GM12878 (cell line): Measurements from ENCODE around the gene CRYZL1. TPM values are rescaled to one million over a fixed set of nuclear protein-coding genes. Genes with fewer than 3 reads are reported as not detected.

ENCODE experiments used
- ATAC-seq: fragments of 200-7000 bp; cut with Tn5 transposase; 3 replicates; pipeline ENCODE4 v1.9.1; 2020; ENCODE audit warnings: mild to moderate bottlenecking, moderate library complexity
- BruUV-seq: library from RNA; stranded (reverse); fragments of 400-500 nt; replicated peaks from 2 replicates; lab custom pipeline; 2021; lab: Mats Ljungman, UMichigan
- CTCF ChIA-PET: fragments of 300-600 bp; sonication (Branson Sonifier 250); formaldehyde crosslinking; extraction: SDS; loops from one replicate; lab custom pipeline; 2021; ENCODE audit warnings: inconsistent platforms; lab: Yijun Ruan, JAX
- POLR2A ChIA-PET: fragments of 350-600 bp; formaldehyde crosslinking; extraction: SDS; loops from one replicate; lab custom pipeline; 2021; ENCODE audit warnings: inconsistent platforms; lab: Charles Lee
- RAD21 ChIA-PET: fragments of 300-600 bp; sonication (Branson Sonifier 250); formaldehyde crosslinking; loops from one replicate; lab custom pipeline; 2023; ENCODE audit warnings: antibody characterized with exemption; ENCODE audit not compliant: unreplicated experiment; lab: Charles Lee
- SMC1A ChIA-PET: fragments of 300-600 bp; sonication (Branson Sonifier 250); formaldehyde crosslinking; loops from one replicate; lab custom pipeline; 2023; ENCODE audit not compliant: unreplicated experiment, uncharacterized antibody; lab: Charles Lee
- DNase-seq: peaks from one replicate; pipeline ENCODE4 v3.0.0-alpha.2; 2011; ENCODE audit warnings: low read depth, low spot score
- FAIRE-seq: peaks from 3 replicates; lab custom pipeline; 2011; peaks lifted over from hg19 to GRCh38; lab: Jason Lieb, UNC
- H2AFZ ChIP-seq: 2 replicates; pipeline ENCODE4 v1.6.0; 2011; ENCODE audit warnings: low read depth, low read length, control low read depth; ENCODE audit not compliant: control insufficient read depth
- H3K27ac ChIP-seq: 2 replicates; pipeline ENCODE4 v1.5.1; 2011; ENCODE audit warnings: control low read depth; ENCODE audit not compliant: control insufficient read depth, insufficient read depth
- H3K27me3 ChIP-seq, 2 experiments: replicated peaks in 1 of 2; 2 replicates each; pipeline versions ENCODE4 v1.6.0 to v1.6.1; 2011; ENCODE audit warnings: low read length in 1 of 2; ENCODE audit not compliant: control insufficient read depth in 2 of 2, insufficient read depth in 2 of 2
- H3K36me3 ChIP-seq, 2 experiments: 2 replicates each; pipeline ENCODE4 v1.5.1; 2011; ENCODE audit warnings: low read length in 1 of 2; ENCODE audit not compliant: control insufficient read depth in 2 of 2, insufficient read depth in 2 of 2
- H3K4me1 ChIP-seq: 2 replicates; pipeline ENCODE4 v1.6.1; 2011; ENCODE audit warnings: mild to moderate bottlenecking, low read length, moderate library complexity, mixed read lengths; ENCODE audit not compliant: control insufficient read depth, insufficient read depth
- H3K4me2 ChIP-seq: 2 replicates; pipeline ENCODE4 v1.6.0; 2011; ENCODE audit warnings: control low read depth; ENCODE audit not compliant: control insufficient read depth, insufficient read depth
- H3K4me3 ChIP-seq: fragments of 200-600 bp; sonication (generic); 2 replicates; pipeline ENCODE4 v1.5.1; 2016
- H3K79me2 ChIP-seq: 2 replicates; pipeline ENCODE4 v1.6.0; 2011; ENCODE audit warnings: low read length; ENCODE audit not compliant: control insufficient read depth, insufficient read depth
- H3K9ac ChIP-seq: 2 replicates; pipeline ENCODE4 v1.8.0; 2011; ENCODE audit warnings: low read length, control low read depth, mixed read lengths; ENCODE audit not compliant: control insufficient read depth, insufficient read depth
- H3K9me3 ChIP-seq: replicated peaks from 3 replicates; pipeline ENCODE4 v1.5.1; 2011; ENCODE audit warnings: mild to moderate bottlenecking, low read length; ENCODE audit not compliant: control insufficient read depth, insufficient read depth
- H4K20me1 ChIP-seq: 2 replicates; pipeline ENCODE4 v1.6.0; 2011; ENCODE audit not compliant: control insufficient read depth, insufficient read depth
- CREB1 ChIP-seq: IDR thresholded peaks from 2 replicates; pipeline ENCODE4 v1.6.1; 2012; ENCODE audit warnings: low read depth, mild to moderate bottlenecking, inconsistent platforms
- WGBS: methylation state at CpG from one replicate; pipeline ENCODE4 v1.1.6; 2016; ENCODE audit warnings: low lambda C conversion rate; ENCODE audit not compliant: insufficient replicate concordance, insufficient coverage; ENCODE audit errors: missing lambda C conversion rate; 5-methylcytosine and 5-hydroxymethylcytosine counted together
- in situ Hi-C: fragments of 300-500 bp; cut with MboI; formaldehyde crosslinking; loops from 9 replicates; pipeline ENCODE4 v1.14.3; 2018; ENCODE audit warnings: mixed read lengths
- intact Hi-C: fragments of 100-400 bp; cut with micrococcal nuclease; formaldehyde crosslinking; loops from one replicate; pipeline ENCODE4 v1.14.2; 2022; ENCODE audit not compliant: unreplicated experiment
- polyA plus RNA-seq, 11 experiments: library from polyadenylated mRNA; depleted of rRNA in 4 of 11; unstranded in 6 of 11; stranded (reverse) in 5 of 11; fragments of >200 nt; fragmentation: Nextera tagmentation in 4 of 11; fragmentation: Illumina TruSeq in 1 of 11; extraction: Ambion mirVana in 4 of 11; extraction: Trizol in 1 of 11; gene quantifications; 1 replicate in 1 of 11; 2 replicates in 10 of 11; pipeline versions ENCODE4 v1.2.1 to v1.2.3, GENCODE V29; 2011 to 2016; ENCODE audit warnings: inconsistent platforms in 2 of 11, missing spikeins in 2 of 11, low read depth in 1 of 11
- total RNA-seq, 4 experiments: library from RNA; depleted of rRNA in 3 of 4; stranded (reverse); fragments of >200 nt in 3 of 4; fragmentation: Illumina TruSeq in 1 of 4; extraction: Trizol in 1 of 4; gene quantifications; 2 replicates each; pipeline versions ENCODE4 v1.2.1 to v1.2.3, GENCODE V29; 2013 to 2021
- TF ChIP-seq, protein P1 (sequence below): IDR thresholded peaks from 2 replicates; pipeline ENCODE4 v1.6.1; 2012; ENCODE audit warnings: improper control_type of control experiment, low read depth, low read length; ENCODE audit not compliant: insufficient replicate concordance

Gene CRYZL1
- total and polyA plus RNA-seq, 10 of the 15 experiments (the other 5 are each of a cell fraction or from before 2014, with no cell fraction given), result 14.3 to 72.4 (median 30.7) TPM

DNA sequence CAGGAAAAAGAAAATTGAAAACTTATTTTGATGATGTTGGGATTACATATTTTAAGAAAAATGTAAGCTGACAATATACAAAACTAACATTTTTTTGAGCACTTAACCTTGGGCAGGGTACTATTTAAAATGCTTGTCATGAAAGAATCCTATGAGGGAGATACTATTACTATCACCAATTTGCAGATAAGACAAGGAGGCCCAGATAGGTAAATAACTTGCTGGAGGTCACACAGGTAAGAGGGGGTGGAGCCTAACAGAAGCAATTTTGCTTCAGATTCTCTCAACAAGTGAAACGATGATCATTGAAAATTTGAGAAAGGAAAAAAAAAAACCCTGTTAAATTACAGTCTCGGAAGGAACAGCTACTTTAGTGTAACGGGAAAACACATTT, 100.8 kb downstream of the CRYZL1 start:
- Histone ChIP-seq H2AFZ (no peak overlapping the region), H3K79me2 (peaks cover 63% of the 10 kb centered on the region), H3K36me3 (peaks cover 4 to 25% of the 10 kb centered on the region in 2 experiments; a peak in 3 of 4 replicates), H3K4me2 (peak overlapping the region; percentile 56), H3K4me3 (peak overlapping the region; percentile 54), H3K4me1 (no peaks in the 10 kb centered on the region), H3K9me3 (no peaks in the 10 kb centered on the region), H3K27me3 (no peaks in the 10 kb centered on the region), H3K27ac (peak overlapping the region; percentile 100; the same call in 1 of the 2 replicates), H4K20me1 (peaks cover 2% of the 10 kb centered on the region; the same call in 1 of the 2 replicates), H3K9ac (peak overlapping the region; percentile 100)
- no TSS peak for BruUV-seq
- ChIA-PET SMC1A (interaction anchor here (0.6 to 1.8 kb wide), 4 partner anchors 34 to 275 kb away, joined by 3 to 6 read pairs (median 4); partner anchors contain the start of gene TMEM50B), CTCF (interaction anchor here (0.9 to 1.9 kb wide), 3 partner anchors 17 to 65 kb away, joined by 3 to 15 read pairs (median 3); partner anchors contain the start of gene DONSON), RAD21 (interaction anchor here (1.5 kb wide), 1 partner anchor 65 kb away, joined by 3 read pairs; no protein-coding TSS in a partner anchor), POLR2A (interaction anchor here (2.0 to 2.3 kb wide), 2 partner anchors 49 to 61 kb away, joined by 7 read pairs; partner anchors contain the start of genes DNAJC28 and TMEM50B)
- TF ChIP-seq CREB1, result no peak
- TF ChIP-seq, protein P1, sequence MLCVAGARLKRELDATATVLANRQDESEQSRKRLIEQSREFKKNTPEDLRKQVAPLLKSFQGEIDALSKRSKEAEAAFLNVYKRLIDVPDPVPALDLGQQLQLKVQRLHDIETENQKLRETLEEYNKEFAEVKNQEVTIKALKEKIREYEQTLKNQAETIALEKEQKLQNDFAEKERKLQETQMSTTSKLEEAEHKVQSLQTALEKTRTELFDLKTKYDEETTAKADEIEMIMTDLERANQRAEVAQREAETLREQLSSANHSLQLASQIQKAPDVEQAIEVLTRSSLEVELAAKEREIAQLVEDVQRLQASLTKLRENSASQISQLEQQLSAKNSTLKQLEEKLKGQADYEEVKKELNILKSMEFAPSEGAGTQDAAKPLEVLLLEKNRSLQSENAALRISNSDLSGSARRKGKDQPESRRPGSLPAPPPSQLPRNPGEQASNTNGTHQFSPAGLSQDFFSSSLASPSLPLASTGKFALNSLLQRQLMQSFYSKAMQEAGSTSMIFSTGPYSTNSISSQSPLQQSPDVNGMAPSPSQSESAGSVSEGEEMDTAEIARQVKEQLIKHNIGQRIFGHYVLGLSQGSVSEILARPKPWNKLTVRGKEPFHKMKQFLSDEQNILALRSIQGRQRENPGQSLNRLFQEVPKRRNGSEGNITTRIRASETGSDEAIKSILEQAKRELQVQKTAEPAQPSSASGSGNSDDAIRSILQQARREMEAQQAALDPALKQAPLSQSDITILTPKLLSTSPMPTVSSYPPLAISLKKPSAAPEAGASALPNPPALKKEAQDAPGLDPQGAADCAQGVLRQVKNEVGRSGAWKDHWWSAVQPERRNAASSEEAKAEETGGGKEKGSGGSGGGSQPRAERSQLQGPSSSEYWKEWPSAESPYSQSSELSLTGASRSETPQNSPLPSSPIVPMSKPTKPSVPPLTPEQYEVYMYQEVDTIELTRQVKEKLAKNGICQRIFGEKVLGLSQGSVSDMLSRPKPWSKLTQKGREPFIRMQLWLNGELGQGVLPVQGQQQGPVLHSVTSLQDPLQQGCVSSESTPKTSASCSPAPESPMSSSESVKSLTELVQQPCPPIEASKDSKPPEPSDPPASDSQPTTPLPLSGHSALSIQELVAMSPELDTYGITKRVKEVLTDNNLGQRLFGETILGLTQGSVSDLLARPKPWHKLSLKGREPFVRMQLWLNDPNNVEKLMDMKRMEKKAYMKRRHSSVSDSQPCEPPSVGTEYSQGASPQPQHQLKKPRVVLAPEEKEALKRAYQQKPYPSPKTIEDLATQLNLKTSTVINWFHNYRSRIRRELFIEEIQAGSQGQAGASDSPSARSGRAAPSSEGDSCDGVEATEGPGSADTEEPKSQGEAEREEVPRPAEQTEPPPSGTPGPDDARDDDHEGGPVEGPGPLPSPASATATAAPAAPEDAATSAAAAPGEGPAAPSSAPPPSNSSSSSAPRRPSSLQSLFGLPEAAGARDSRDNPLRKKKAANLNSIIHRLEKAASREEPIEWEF, result no peak
- DNase-seq (no peak), ATAC-seq (no peak), FAIRE-seq (no peak)
- intact Hi-C loops, result loop anchor here (5.0 to 10.0 kb wide), 5 partner anchors 47 to 768 kb away; partner anchors contain the start of genes DONSON, IFNGR2 and PAXBP1
- in situ Hi-C loops, result no loop called here
- 20% methylated on average over 3 of the region's 3 CpGs for WGBS
